Adipocyte (in vitro differentiated cells): Measurements from ENCODE around the gene CT47A1.
"Not testable (repeated sequence)": the region's sequence is repeated elsewhere in the genome, so short reads cannot be mapped to it uniquely, and the experiment has no call there.

Experiments used
- DNase-seq: peaks from one replicate; pipeline ENCODE4 v3.0.0-alpha.2; 2015; ENCODE audit warnings: low read depth
- H3K27me3 ChIP-seq: replicated peaks from 2 replicates; pipeline ENCODE4 v1.7.0; 2013; ENCODE audit warnings: mild to moderate bottlenecking, low read length, moderate library complexity; ENCODE audit not compliant: control insufficient read depth, insufficient read depth
- H3K36me3 ChIP-seq: 2 replicates; pipeline ENCODE4 v1.7.0; 2013; ENCODE audit warnings: low read length, mild to moderate bottlenecking, moderate library complexity; ENCODE audit not compliant: control insufficient read depth, insufficient read depth, severe bottlenecking
- H3K4me1 ChIP-seq: 2 replicates; pipeline ENCODE4 v1.7.0; 2013; ENCODE audit warnings: mild to moderate bottlenecking, low read length, moderate library complexity; ENCODE audit not compliant: control insufficient read depth, insufficient read depth
- H3K4me3 ChIP-seq: 2 replicates; pipeline ENCODE4 v1.7.0; 2013; ENCODE audit warnings: mild to moderate bottlenecking, low read length, moderate library complexity
- H3K9ac ChIP-seq: 2 replicates; pipeline ENCODE4 v1.7.0; 2013; ENCODE audit warnings: mild to moderate bottlenecking, low read length, moderate library complexity
- H3K9me3 ChIP-seq: 2 replicates; pipeline ENCODE4 v1.7.0; 2013; ENCODE audit warnings: mild to moderate bottlenecking, low read length, moderate library complexity; ENCODE audit not compliant: control insufficient read depth

The CT47A1 gene

GRCh38 chrX:120956500-120956899 is 29.1 kb downstream of the CT47A1 start, which contains the start of gene CT47A7:
CT47A7 (minus strand) TSS chrX:120956600; CDS start chrX:120956345, 255 bp downstream.
- H3K9me3 ChIP-seq, DNase-seq, H3K4me1 ChIP-seq, H3K27me3 ChIP-seq, H3K4me3 ChIP-seq, H3K36me3 ChIP-seq, H3K9ac ChIP-seq: not testable (repeated sequence)
